NB4 (cell line): ENCODE data around the gene OGFOD2.

Source experiments
- CTCF ChIP-seq: IDR thresholded peaks from one replicate; pipeline ENCODE4 v1.5.1; 2012; ENCODE audit warnings: low read depth, low read length
- POLR2A ChIP-seq: IDR thresholded peaks from 2 replicates; pipeline ENCODE4 v1.6.1; 2011; ENCODE audit warnings: mild to moderate bottlenecking; ENCODE audit not compliant: insufficient read length; ENCODE audit errors: extremely low read depth

DNA sequence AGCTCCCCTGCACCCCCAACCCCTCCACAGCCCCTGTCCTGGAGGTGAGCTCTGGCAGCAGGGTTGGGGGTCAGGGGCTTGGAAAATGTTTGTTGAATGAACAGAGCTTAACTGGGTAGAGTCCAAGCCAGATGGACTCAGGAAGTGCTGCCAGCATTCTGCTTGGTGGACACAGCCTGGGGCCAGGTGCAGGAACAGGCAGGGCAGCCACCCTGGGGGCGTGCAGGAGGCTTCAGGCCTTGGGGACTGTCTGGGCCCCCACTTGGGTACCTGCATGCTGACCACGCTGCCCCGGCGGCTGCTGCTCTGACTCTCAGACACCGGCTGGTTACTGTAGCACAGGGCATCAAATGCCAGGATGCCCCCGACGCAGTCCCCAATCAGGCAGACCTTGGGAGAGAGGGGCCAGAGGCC is 21.2 kb downstream of the OGFOD2 start:
- TF ChIP-seq CTCF (no peak), POLR2A (no peak)
